Measurements from ENCODE around the gene GOLGA6L26. TPM values are rescaled to one million over a fixed set of nuclear protein-coding genes. Genes with fewer than 3 reads are reported as not detected.
"Not testable (repeated sequence)": the region's sequence is repeated elsewhere in the genome, so short reads cannot be mapped to it uniquely, and the experiment has no call there.

Gene GOLGA6L26
- total RNA-seq, 1 experiment from 2014 or later = not detected

- H3K36me3 ChIP-seq (replicated peaks; ENCODE audit: control insufficient read depth, insufficient read depth, low read length); H3K27me3 ChIP-seq (ENCODE audit: control insufficient read depth, insufficient read depth, low read length); H3K4me3 ChIP-seq (ENCODE audit: insufficient read depth, low read depth, low read length): not testable (repeated sequence)
- peak; percentile 0 for DNase-seq
Observed at GRCh38 chr15:23304805-23305204, 29.2 kb downstream of the GOLGA6L26 start.

GRCh38 chr15:23304267-23304666, 29.7 kb downstream of the GOLGA6L26 start:
- not testable (repeated sequence) for H3K27me3 ChIP-seq (ENCODE audit: control insufficient read depth, insufficient read depth, low read length); H3K36me3 ChIP-seq (replicated peaks; ENCODE audit: control insufficient read depth, insufficient read depth, low read length); DNase-seq
- H3K4me3 ChIP-seq (ENCODE audit: insufficient read depth, low read depth, low read length) = peak overlapping the region; percentile 30

- not testable (repeated sequence) for H3K27me3 ChIP-seq (ENCODE audit: control insufficient read depth, insufficient read depth, low read length); DNase-seq; H3K36me3 ChIP-seq (replicated peaks; ENCODE audit: control insufficient read depth, insufficient read depth, low read length)
- peak overlapping the region; percentile 30; the same call in 1 of the 2 replicates for H3K4me3 ChIP-seq (ENCODE audit: insufficient read depth, low read depth, low read length)
Observed at GRCh38 chr15:23303654-23304053, 30.3 kb downstream of the GOLGA6L26 start.

- H3K4me3 ChIP-seq (ENCODE audit: insufficient read depth, low read depth, low read length); H3K36me3 ChIP-seq (replicated peaks; ENCODE audit: control insufficient read depth, insufficient read depth, low read length); DNase-seq; H3K27me3 ChIP-seq (ENCODE audit: control insufficient read depth, insufficient read depth, low read length): not testable (repeated sequence)
Observed at GRCh38 chr15:23303246-23303645, 30.8 kb downstream of the GOLGA6L26 start.

Other genes with a start within 250 kb of the GOLGA6L26 start
- gene GOLGA6L1, start 197.4 kb downstream of the GOLGA6L26 start, total RNA-seq (2014; rRNA removed; shearing (Covaris generic)) = not detected in 2 replicates
- not detected in 2 replicates for gene GOLGA8S, start 20.6 kb upstream of the GOLGA6L26 start, total RNA-seq (2014; rRNA removed; shearing (Covaris generic))
- not detected in 2 replicates for gene GOLGA6L2, start 113.0 kb upstream of the GOLGA6L26 start, total RNA-seq (2014; rRNA removed; shearing (Covaris generic))
- not detected in 2 replicates for gene MKRN3, start 231.5 kb upstream of the GOLGA6L26 start, total RNA-seq (2014; rRNA removed; shearing (Covaris generic))

All from H7 (cell line).